Activated CD8-positive, alpha-beta memory T cell treated with anti-CD3 and anti-CD28 coated beads, Interleukin-2, amount 10 ng/mL, durations not matched to agents 7 days and 5 days (primary cell): ENCODE results near the gene DNAH17. TPM values are rescaled to one million over a fixed set of nuclear protein-coding genes. Genes with fewer than 3 reads are reported as not detected.

Experiments used
- ATAC-seq: fragments of 150-1000 bp; cut with Tn5 transposase; one replicate; pipeline ENCODE4 v1.10.0; 2021; ENCODE audit warnings: moderate library complexity
- CTCF ChIA-PET: fragments of 350-600 bp; sonication (Branson Sonifier 250); formaldehyde crosslinking; loops from one replicate; lab custom pipeline; 2021; ENCODE audit warnings: antibody characterized with exemption; lab: Charles Lee
- DNase-seq: peaks from one replicate; pipeline ENCODE4 v3.0.0-alpha.2; 2020
- H3K27ac Mint-ChIP-seq: one replicate; pipeline ENCODE4 v1.8.0; 2021; ENCODE audit warnings: mild to moderate bottlenecking, mixed read lengths
- H3K27me3 Mint-ChIP-seq: one replicate; pipeline ENCODE4 v1.8.0; 2021; ENCODE audit warnings: mixed read lengths
- H3K36me3 Mint-ChIP-seq: one replicate; pipeline ENCODE4 v1.8.0; 2021; ENCODE audit warnings: mild to moderate bottlenecking, mixed read lengths
- H3K4me1 Mint-ChIP-seq: one replicate; pipeline ENCODE4 v1.8.0; 2021; ENCODE audit warnings: mixed read lengths
- H3K4me3 Mint-ChIP-seq: one replicate; pipeline ENCODE4 v1.8.0; 2021; ENCODE audit warnings: mild to moderate bottlenecking, moderate library complexity, mixed read lengths
- H3K9me3 Mint-ChIP-seq: one replicate; pipeline ENCODE4 v1.8.0; 2022; ENCODE audit warnings: low read depth, mixed read lengths
- total RNA-seq, 2 experiments: library from RNA; stranded (reverse); gene quantifications; one replicate each; pipeline ENCODE4 v1.2.3, GENCODE V29; 2021

Gene DNAH17
- total RNA-seq, 2 experiments from 2014 or later, result 0.26 TPM; not detected in 1

- CTCF ChIA-PET, result no interaction called here
- no peak for DNase-seq
- no peak for ATAC-seq
- Mint-ChIP-seq H3K36me3 (no peaks in the 10 kb centered on the region), H3K4me1 (peaks cover 19% of the 10 kb centered on the region), H3K27me3 (no peaks in the 10 kb centered on the region), H3K27ac (no peak overlapping the region), H3K9me3 (no peaks in the 10 kb centered on the region), H3K4me3 (no peak overlapping the region)
Observed at GRCh38 chr17:78539781-78540180, 37.4 kb downstream of the DNAH17 start.

- CTCF ChIA-PET, result no interaction called here
- peaks cover 26% of the 10 kb centered on the region for H3K4me1 Mint-ChIP-seq
- ATAC-seq (no peak), DNase-seq (no peak)
- H3K27me3 Mint-ChIP-seq, result no peaks in the 10 kb centered on the region
- no peaks in the 10 kb centered on the region for H3K36me3 Mint-ChIP-seq
- no peak overlapping the region for H3K4me3 Mint-ChIP-seq
- no peak overlapping the region for H3K27ac Mint-ChIP-seq
- H3K9me3 Mint-ChIP-seq, result no peaks in the 10 kb centered on the region
Observed at GRCh38 chr17:78538033-78538776, 39.0 kb downstream of the DNAH17 start.

- H3K4me1 Mint-ChIP-seq, result peaks cover 26% of the 10 kb centered on the region
- H3K27me3 Mint-ChIP-seq, result no peaks in the 10 kb centered on the region
- DNase-seq (no peak), ATAC-seq (no peak)
- no peaks in the 10 kb centered on the region for H3K36me3 Mint-ChIP-seq
- H3K27ac Mint-ChIP-seq, result no peak overlapping the region
- no peaks in the 10 kb centered on the region for H3K9me3 Mint-ChIP-seq
- H3K4me3 Mint-ChIP-seq, result no peak overlapping the region
- CTCF ChIA-PET, result no interaction called here
Observed at GRCh38 chr17:78537217-78537860, 39.9 kb downstream of the DNAH17 start.

- CTCF ChIA-PET, result interaction anchor here (0.7 to 1.9 kb wide), 3 partner anchors 39 to 330 kb away, joined by 3 to 4 read pairs (median 3); no protein-coding TSS in a partner anchor
- Mint-ChIP-seq H3K27me3 (no peaks in the 10 kb centered on the region), H3K4me1 (peaks cover 26% of the 10 kb centered on the region), H3K36me3 (no peaks in the 10 kb centered on the region), H3K9me3 (no peaks in the 10 kb centered on the region), H3K4me3 (peak overlapping the region; percentile 27), H3K27ac (peak overlapping the region; percentile 73)
- DNase-seq, result no peak
- ATAC-seq, result peak; percentile 55
Observed at GRCh38 chr17:78535273-78536197, 41.7 kb downstream of the DNAH17 start.

GRCh38 chr17:78534492-78535272 is 42.5 kb downstream of the DNAH17 start:
- H3K9me3 Mint-ChIP-seq, result no peaks in the 10 kb centered on the region
- CTCF ChIA-PET, result interaction anchor here (0.7 to 1.9 kb wide), 4 partner anchors 21 to 331 kb away, joined by 3 to 4 read pairs (median 4); no protein-coding TSS in a partner anchor
- DNase-seq (no peak), ATAC-seq (peak; percentile 18)
- no peak overlapping the region for H3K4me3 Mint-ChIP-seq
- peak overlapping the region; percentile 73 for H3K27ac Mint-ChIP-seq
- H3K27me3 Mint-ChIP-seq, result no peaks in the 10 kb centered on the region
- H3K4me1 Mint-ChIP-seq, result peaks cover 26% of the 10 kb centered on the region
- H3K36me3 Mint-ChIP-seq, result no peaks in the 10 kb centered on the region

- no peak overlapping the region for H3K27ac Mint-ChIP-seq
- peaks cover 23% of the 10 kb centered on the region for H3K4me1 Mint-ChIP-seq
- no peak overlapping the region for H3K4me3 Mint-ChIP-seq
- ATAC-seq (no peak), DNase-seq (no peak)
- CTCF ChIA-PET, result no interaction called here
- H3K9me3 Mint-ChIP-seq, result no peaks in the 10 kb centered on the region
- H3K36me3 Mint-ChIP-seq, result no peaks in the 10 kb centered on the region
- peaks cover under 1% of the 10 kb centered on the region for H3K27me3 Mint-ChIP-seq
Observed at GRCh38 chr17:78532922-78533640, 44.1 kb downstream of the DNAH17 start.

- H3K9me3 Mint-ChIP-seq, result no peaks in the 10 kb centered on the region
- no peak overlapping the region for H3K4me3 Mint-ChIP-seq
- CTCF ChIA-PET, result no interaction called here
- H3K27me3 Mint-ChIP-seq, result peaks cover 2% of the 10 kb centered on the region
- H3K4me1 Mint-ChIP-seq, result peaks cover 23% of the 10 kb centered on the region
- DNase-seq (no peak), ATAC-seq (no peak)
- no peak overlapping the region for H3K27ac Mint-ChIP-seq
- H3K36me3 Mint-ChIP-seq, result no peaks in the 10 kb centered on the region
Observed at GRCh38 chr17:78532311-78532710, 44.9 kb downstream of the DNAH17 start.

- Mint-ChIP-seq H3K36me3 (no peaks in the 10 kb centered on the region), H3K4me1 (peaks cover 16% of the 10 kb centered on the region), H3K27ac (no peak overlapping the region), H3K9me3 (no peaks in the 10 kb centered on the region), H3K27me3 (peaks cover 2% of the 10 kb centered on the region), H3K4me3 (no peak overlapping the region)
- no peak for ATAC-seq
- DNase-seq, result no peak
- CTCF ChIA-PET, result no interaction called here
Observed at GRCh38 chr17:78530675-78531074, 46.5 kb downstream of the DNAH17 start.

- peaks cover 10% of the 10 kb centered on the region for H3K4me1 Mint-ChIP-seq
- no peak overlapping the region for H3K27ac Mint-ChIP-seq
- no peaks in the 10 kb centered on the region for H3K9me3 Mint-ChIP-seq
- H3K36me3 Mint-ChIP-seq, result no peaks in the 10 kb centered on the region
- H3K27me3 Mint-ChIP-seq, result peaks cover 2% of the 10 kb centered on the region
- DNase-seq, result no peak
- ATAC-seq, result no peak
- CTCF ChIA-PET, result no interaction called here
- H3K4me3 Mint-ChIP-seq, result no peak overlapping the region
Observed at GRCh38 chr17:78529871-78530670, 47.1 kb downstream of the DNAH17 start.

- CTCF ChIA-PET, result no interaction called here
- Mint-ChIP-seq H3K27ac (no peak overlapping the region), H3K27me3 (peaks cover 2% of the 10 kb centered on the region), H3K4me3 (no peak overlapping the region), H3K9me3 (no peaks in the 10 kb centered on the region), H3K36me3 (no peaks in the 10 kb centered on the region), H3K4me1 (peaks cover 2% of the 10 kb centered on the region)
- ATAC-seq (no peak), DNase-seq (no peak)
Observed at GRCh38 chr17:78529251-78529650, 47.9 kb downstream of the DNAH17 start.

- CTCF ChIA-PET, result no interaction called here
- Mint-ChIP-seq H3K9me3 (no peaks in the 10 kb centered on the region), H3K27ac (no peak overlapping the region), H3K4me1 (no peaks in the 10 kb centered on the region), H3K4me3 (no peak overlapping the region), H3K27me3 (peaks cover 2% of the 10 kb centered on the region), H3K36me3 (no peaks in the 10 kb centered on the region)
- DNase-seq (no peak), ATAC-seq (no peak)
Observed at GRCh38 chr17:78528541-78528940, 48.7 kb downstream of the DNAH17 start.

- no peak overlapping the region for H3K4me3 Mint-ChIP-seq
- no peak for DNase-seq
- no peaks in the 10 kb centered on the region for H3K9me3 Mint-ChIP-seq
- no peak for ATAC-seq
- H3K27me3 Mint-ChIP-seq, result peaks cover 2% of the 10 kb centered on the region
- CTCF ChIA-PET, result no interaction called here
- H3K27ac Mint-ChIP-seq, result no peak overlapping the region
- no peaks in the 10 kb centered on the region for H3K4me1 Mint-ChIP-seq
- H3K36me3 Mint-ChIP-seq, result no peaks in the 10 kb centered on the region
Observed at GRCh38 chr17:78527345-78527744, 49.9 kb downstream of the DNAH17 start.
